Prostate gland (tissue), 2 donors: ENCODE results near the gene KATNB1.

Experiments
- POLR2A ChIP-seq: fragments of 450-650 bp; IDR thresholded peaks from one replicate; pipeline ENCODE4 v1.6.1; 2016; ENCODE audit warnings: antibody characterized with exemption, mild to moderate bottlenecking
- TF ChIP-seq, protein P1 (sequence below), 4 experiments: fragments of 200-600 bp in 2 of 4; fragments of 450-650 bp in 2 of 4; sonication (generic) in 2 of 4; IDR thresholded peaks; 1 replicate in 3 of 4; 2 replicates in 1 of 4; pipeline ENCODE4 v1.5.1; 2016 to 2019; ENCODE audit warnings: antibody characterized with exemption in 4 of 4, mild to moderate bottlenecking in 2 of 4, moderate library complexity in 2 of 4

DNA sequence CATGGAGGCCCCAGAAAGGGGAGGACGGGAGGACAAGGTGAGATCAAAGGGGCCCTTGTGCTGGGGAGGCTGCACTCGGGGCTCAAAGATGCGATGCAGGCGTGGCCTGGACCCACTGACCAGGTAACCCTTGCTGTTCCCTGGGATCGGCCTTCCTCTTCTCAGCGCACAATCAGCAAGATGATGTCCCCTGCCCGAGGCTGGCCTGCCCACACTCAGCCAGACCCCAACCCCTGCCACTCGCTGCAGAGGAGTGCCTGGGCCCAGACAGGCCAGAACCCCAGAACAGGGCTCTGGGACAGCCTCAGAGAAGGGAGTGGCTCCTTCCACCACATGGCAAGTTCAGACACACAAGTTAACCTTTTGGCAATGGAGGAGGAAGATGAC is 51.9 kb downstream of the KATNB1 start:
- TF ChIP-seq POLR2A: no peak
- TF ChIP-seq, protein P1, sequence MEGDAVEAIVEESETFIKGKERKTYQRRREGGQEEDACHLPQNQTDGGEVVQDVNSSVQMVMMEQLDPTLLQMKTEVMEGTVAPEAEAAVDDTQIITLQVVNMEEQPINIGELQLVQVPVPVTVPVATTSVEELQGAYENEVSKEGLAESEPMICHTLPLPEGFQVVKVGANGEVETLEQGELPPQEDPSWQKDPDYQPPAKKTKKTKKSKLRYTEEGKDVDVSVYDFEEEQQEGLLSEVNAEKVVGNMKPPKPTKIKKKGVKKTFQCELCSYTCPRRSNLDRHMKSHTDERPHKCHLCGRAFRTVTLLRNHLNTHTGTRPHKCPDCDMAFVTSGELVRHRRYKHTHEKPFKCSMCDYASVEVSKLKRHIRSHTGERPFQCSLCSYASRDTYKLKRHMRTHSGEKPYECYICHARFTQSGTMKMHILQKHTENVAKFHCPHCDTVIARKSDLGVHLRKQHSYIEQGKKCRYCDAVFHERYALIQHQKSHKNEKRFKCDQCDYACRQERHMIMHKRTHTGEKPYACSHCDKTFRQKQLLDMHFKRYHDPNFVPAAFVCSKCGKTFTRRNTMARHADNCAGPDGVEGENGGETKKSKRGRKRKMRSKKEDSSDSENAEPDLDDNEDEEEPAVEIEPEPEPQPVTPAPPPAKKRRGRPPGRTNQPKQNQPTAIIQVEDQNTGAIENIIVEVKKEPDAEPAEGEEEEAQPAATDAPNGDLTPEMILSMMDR (IDR thresholded peaks at IDR 0.05): no peak
